Measurements from ENCODE around the gene ZNF771.
"Not testable (repeated sequence)": the region's sequence is repeated elsewhere in the genome, so short reads cannot be mapped to it uniquely, and the experiment has no call there.

The ZNF771 gene

DNA sequence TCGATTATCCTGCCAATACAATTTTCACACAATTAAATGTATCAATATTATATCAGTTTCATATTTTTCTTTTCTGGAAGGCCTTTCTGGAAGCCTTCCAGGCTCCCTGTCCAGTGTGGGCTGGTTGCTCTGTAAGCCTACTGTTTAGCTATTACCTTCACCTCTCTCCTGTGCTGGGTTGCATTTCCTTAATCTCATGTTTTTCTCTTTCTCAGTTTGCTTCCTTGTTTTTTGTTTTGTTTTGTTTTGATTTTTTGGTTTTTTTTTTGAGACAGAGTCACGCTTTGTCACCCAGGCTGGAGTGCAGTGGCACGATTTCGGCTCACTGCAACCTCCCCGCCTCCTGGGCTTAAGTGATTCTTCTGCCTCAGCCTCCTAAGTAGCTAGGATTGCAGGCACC lies 31.4 kb downstream of the ZNF771 start:
- no peak for DNase-seq

GRCh38 chr16:30439720-30440348 lies 32.4 kb downstream of the ZNF771 start:
- no peak for DNase-seq

DNA sequence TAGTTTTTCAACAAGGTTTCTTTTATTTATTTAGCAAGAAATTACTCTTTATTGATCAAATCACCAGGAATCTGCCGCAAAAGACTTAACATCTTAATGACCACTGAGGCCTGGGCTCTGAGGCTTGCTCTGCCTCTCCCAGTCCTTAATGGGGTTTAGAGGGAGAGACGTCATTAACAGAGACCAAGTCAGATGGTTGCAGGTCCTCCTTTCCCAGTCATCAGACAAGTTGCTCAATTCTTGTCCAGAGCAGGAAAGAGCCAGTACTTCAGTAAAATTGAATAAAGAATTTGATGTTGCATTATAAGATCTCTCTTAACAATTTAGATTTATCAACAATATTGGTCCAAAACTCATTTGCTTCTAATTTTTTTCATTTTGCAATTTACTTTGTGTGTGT lies 36.2 kb downstream of the ZNF771 start:
- no peak for DNase-seq

GRCh38 chr16:30444231-30445148 lies 37.1 kb downstream of the ZNF771 start:
- DNase-seq: no peak

- DNase-seq: no peak
Observed at GRCh38 chr16:30445149-30445407, 37.7 kb downstream of the ZNF771 start.

- peak; percentile 82 for DNase-seq
Observed at GRCh38 chr16:30445408-30446202, 38.2 kb downstream of the ZNF771 start, which contains the start of gene SEPHS2. TSS of gene SEPHS2 (minus strand) at chr16:30445874. CDS start at chr16:30445727, 147 bp downstream.

GRCh38 chr16:30446203-30446595 lies 38.8 kb downstream of the ZNF771 start:
- DNase-seq: no peak

DNA sequence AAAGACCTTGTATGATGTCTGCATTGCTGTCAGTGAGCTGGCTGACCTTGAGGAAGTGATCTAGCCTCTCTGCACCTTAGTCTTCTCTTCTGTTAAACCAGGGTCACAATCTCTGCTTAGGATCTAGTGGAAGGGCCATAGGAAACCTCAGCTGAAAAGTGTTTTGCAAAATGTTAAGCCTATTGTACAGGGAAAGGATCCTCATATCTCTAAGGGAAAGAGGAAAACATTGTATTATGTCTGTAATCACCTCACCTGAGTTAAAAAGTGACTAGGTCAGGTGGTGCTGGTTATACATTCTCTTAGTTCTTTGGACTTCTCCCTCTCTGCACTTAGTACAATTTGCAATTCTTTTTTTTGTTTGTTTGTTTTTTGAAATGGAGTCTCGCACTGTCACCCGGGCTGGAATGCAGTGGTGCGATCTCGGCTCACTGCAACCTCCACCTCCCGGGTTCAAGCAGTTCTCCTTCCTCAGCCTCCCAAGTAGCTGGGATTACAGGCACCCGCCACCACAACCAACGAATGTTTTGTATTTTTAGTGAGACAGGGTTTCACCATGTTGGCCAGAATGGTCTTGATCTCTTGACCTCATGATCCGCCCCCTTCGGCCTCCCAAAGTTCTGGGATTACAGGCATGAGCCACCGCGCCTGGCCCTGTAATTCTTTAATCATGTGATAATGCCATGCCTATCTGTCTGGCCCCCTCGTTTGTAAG lies 40.3 kb downstream of the ZNF771 start:
- DNase-seq: no peak

- no peak for DNase-seq
Observed at GRCh38 chr16:30449116-30449435, 41.7 kb downstream of the ZNF771 start.

- DNase-seq: not testable (repeated sequence)
Observed at GRCh38 chr16:30452709-30453580, 45.5 kb downstream of the ZNF771 start.

GRCh38 chr16:30456302-30456701 lies 48.9 kb downstream of the ZNF771 start:
- no peak for DNase-seq

- DNase-seq: no peak
Observed at GRCh38 chr16:30457256-30457655, 49.9 kb downstream of the ZNF771 start.

DNA sequence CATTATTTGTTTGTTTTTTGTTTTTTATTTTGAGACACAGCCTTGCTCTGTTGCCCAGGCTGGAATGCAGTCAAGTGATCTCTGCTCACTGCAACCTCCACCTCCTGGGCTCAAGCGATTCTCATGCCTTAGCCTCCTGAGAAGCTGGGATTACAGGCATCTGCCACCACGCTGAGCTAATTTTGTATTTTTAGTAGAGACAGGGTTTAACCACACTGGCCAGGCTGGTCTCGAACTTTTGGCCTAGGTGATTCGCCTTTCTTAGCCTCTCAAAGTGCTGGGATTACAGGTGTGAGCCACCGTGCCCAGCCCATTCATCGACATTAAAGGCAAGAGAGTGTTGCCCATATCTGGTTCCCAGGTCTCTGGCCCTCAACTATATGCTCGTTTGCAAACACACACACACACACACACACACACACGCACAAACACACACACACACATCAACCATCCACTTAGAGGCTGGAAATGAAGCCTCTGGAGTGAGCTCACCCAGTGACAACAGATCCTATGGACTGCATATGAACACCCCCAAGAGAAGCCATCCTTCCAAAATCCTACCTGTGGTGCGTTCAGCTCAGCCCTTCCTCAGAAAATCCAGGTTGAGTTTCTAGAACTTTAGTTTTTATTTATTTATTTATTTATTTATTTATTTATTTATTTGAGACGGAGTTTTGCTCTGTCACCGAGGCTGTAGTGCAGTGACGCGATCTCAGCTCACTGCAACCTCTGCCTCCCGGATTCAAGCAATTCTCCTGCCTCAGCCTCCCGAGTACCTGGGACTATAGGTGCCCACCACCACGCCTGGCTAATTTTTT lies 50.5 kb downstream of the ZNF771 start:
- DNase-seq: no peak

GRCh38 chr16:30458561-30459394 lies 51.4 kb downstream of the ZNF771 start:
- peak; percentile 68 for DNase-seq

DNA sequence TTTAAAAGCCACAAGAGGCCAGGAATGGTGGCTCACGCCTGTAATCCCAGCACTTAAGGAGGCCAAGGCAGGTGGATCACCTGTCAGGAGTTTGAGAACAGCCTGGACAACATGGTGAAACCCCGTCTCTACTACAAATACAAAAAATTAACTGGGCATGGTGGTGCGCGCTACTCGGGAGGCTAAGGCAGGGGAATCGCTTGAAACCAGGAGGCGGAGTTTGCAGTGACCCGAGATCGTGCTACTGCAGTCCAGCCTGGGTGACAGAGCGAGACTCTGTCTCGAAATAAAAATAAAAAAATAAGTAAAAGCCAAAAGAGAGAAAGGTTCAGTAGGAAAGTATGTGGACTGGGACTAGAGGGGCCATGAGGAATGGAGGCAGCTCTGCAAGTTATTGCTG lies 52.0 kb downstream of the ZNF771 start:
- DNase-seq: no peak

DNA sequence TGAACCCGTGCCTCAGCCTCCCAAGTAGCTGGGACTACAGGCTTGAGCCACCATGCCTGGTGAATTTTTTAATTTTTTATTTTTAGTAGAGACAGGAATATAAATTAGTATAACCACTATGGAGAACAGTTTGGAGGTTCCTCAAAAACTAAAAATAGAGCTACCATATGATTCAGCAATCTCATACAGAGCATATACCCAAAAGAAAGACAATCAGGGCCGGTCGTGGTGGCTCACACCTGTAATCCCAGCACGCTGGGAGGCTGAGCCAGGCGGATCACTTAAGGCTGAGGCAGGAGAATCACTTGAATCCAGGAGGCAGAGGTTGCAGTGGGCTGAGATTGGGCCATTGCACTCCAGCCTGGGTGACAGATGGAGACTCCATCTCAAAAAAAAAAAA lies 54.0 kb downstream of the ZNF771 start:
- DNase-seq: not testable (repeated sequence)

DNA sequence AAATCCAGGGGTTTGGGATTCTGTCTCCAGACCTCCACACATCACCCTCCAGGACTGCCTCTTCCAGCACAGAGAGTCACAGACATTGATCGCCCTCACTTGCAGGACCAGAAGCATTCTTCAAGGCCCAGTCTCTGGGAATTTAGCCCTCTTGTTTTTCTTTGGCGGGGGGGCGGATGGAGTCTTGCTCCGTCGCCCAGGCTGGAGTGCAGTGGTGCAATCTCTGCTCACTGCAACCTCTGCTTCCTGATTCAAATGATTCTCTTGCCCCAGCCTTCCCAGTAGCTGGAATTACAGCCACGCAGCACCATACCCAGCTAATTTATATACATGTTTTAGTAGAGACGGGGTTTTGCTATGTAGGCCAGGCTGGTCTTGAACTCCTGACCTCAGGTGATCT lies 56.7 kb downstream of the ZNF771 start:
- DNase-seq: no peak

All from SIG-M5 (cell line).